GM19467 (cell line): ENCODE measurements around the gene TAF1.
A peak's percentile ranks its signal among the peaks of the same experiment; 100 is the strongest.
"Not testable (repeated sequence)": the region's sequence is repeated elsewhere in the genome, so short reads cannot be mapped to it uniquely, and the experiment has no call there.

Source experiments
- ATAC-seq: cut with Tn5 transposase; IDR thresholded peaks from one replicate; pipeline ENCODE4 v1.9.1; 2021; ENCODE audit warnings: mild to moderate bottlenecking, moderate library complexity; ENCODE audit not compliant: unreplicated experiment

Gene TAF1, protein sequence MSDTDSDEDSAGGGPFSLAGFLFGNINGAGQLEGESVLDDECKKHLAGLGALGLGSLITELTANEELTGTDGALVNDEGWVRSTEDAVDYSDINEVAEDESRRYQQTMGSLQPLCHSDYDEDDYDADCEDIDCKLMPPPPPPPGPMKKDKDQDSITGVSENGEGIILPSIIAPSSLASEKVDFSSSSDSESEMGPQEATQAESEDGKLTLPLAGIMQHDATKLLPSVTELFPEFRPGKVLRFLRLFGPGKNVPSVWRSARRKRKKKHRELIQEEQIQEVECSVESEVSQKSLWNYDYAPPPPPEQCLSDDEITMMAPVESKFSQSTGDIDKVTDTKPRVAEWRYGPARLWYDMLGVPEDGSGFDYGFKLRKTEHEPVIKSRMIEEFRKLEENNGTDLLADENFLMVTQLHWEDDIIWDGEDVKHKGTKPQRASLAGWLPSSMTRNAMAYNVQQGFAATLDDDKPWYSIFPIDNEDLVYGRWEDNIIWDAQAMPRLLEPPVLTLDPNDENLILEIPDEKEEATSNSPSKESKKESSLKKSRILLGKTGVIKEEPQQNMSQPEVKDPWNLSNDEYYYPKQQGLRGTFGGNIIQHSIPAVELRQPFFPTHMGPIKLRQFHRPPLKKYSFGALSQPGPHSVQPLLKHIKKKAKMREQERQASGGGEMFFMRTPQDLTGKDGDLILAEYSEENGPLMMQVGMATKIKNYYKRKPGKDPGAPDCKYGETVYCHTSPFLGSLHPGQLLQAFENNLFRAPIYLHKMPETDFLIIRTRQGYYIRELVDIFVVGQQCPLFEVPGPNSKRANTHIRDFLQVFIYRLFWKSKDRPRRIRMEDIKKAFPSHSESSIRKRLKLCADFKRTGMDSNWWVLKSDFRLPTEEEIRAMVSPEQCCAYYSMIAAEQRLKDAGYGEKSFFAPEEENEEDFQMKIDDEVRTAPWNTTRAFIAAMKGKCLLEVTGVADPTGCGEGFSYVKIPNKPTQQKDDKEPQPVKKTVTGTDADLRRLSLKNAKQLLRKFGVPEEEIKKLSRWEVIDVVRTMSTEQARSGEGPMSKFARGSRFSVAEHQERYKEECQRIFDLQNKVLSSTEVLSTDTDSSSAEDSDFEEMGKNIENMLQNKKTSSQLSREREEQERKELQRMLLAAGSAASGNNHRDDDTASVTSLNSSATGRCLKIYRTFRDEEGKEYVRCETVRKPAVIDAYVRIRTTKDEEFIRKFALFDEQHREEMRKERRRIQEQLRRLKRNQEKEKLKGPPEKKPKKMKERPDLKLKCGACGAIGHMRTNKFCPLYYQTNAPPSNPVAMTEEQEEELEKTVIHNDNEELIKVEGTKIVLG (N-terminal part only)

DNA sequence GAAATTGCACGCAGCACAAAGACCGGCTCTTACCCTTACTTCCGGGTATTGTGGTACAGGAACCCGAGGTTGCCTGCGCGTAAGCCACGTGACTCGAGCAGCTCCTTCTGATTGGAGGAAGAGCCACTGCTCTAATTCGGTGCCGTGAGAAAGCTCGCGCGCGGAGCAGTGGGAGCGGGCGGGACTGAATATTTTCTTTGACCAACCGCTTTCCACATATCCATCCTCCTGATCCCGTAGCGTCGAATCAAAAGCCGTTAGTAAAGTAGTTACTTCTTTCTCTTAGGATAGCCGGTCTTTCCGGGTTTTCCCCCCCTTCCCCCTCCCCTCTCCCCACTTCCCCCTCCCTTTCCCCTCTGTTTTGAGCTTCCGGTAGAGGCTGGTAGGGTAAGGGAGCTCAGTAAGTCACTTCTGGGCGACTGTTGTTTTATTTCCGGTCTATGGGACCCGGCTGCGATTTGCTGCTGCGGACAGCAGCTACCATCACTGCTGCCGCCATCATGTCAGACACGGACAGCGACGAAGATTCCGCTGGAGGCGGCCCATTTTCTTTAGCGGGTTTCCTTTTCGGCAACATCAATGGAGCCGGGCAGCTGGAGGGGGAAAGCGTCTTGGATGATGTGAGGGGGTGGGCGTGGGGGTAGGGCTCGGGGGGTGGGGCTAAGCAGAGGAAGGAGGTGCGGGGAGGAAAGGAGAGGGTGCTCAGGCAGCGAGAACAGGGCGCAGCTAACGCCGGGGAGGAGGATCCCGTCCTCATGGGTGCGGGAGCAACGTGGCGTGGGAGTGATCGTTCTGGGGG is at the start of gene TAF1:
TSS of gene TAF1 (plus strand) at position 483 of the 799 bp plus-strand sequence. CDS start at position 501, 18 bp downstream.
- peak; percentile 83 for ATAC-seq

DNA sequence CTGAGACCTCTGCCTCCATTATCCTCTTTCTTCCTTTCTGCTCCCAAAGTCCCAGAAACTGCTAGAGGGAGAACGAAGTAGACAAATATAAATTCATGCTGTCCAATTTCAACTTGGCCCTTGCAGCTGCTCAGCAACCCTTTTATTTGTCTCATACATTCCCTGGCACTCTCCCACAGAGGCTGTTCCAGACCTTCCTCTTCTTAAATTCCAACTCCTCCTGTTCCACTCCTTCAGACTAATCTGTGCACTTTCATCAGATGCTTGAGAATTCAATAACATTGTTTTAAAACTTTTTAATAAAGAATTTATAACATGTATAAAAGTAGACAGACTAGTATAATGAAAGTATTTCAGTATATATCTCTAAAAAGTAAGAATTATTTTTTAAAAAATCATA is 49.2 kb upstream of the TAF1 start:
- ATAC-seq, result not testable (repeated sequence)

DNA sequence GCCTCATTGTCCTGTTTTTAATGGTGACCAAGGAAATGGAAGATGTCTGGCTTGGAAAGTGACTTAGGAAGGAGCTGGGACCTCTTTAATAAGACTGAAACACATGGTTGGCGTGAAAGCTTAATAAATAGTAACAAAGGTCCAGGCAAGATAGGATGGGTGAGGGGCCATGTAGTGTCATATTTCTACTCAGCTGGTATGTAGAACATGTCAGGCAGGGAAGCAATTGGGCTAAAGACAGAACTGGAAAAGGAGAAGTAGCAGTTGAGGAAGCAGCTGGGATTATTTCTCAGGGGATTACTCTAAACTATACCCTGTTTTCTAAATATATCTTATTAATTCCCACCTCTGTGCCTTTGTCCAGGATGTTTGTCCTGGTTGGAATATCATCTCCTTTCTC is 46.0 kb upstream of the TAF1 start:
- no peak for ATAC-seq

DNA sequence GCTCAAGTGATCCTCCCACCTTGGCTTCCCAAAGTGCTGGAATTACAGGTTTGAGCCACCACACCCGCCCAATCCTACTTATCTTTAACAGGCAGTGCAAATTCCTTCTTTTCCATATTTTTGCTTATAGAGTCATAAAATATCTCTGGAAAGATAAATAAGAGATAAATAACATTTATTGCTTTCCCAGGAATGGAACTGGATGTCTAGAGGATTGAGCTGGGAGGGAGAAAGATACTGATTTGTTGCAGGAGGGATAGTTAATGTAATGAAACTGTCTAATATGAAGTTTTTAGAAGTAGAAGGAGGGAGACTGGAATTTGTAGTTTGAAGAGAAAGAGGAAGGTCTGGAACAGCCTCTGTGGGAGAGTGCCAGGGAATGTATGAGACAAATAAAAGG is 44.4 kb upstream of the TAF1 start:
- no peak for ATAC-seq

DNA sequence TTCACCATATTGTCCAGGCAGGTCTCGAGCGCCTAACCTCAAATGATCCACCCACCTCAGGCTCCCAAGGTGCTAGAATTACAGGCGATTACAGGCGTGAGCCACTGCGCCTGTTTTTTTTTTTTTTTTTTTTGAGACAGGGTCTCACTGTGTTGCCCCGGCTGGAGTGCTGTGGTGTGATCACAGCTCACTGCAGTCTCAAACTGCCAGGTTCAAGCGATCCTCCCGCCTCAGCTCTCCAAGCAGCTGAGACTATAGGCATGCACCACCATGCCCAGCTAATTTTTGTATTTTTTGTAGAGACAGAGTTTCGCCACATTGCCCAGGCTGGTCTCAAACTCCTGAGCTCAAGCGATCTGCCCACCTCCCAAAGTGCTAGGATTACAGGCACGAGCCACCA is 41.7 kb upstream of the TAF1 start:
- ATAC-seq, result not testable (repeated sequence)

DNA sequence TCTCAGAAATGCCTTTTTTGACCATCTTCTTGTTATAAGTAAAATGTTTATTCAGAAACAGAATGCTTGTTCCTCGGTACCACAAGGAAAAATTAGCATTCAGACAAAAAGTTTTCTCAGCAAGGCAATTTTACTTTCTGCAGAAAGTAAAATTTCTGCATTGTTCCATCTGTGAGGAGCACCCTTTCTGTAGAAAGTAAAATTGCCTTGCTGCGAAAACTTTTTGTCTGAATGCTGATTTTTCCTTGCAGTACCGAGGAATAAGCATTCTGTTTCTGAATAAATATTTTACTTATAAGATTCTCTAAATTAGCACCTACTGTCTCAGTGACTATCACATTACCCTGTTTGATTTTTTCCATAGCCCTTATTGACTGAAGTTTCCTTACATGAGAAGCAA is 39.8 kb upstream of the TAF1 start:
- no peak for ATAC-seq

DNA sequence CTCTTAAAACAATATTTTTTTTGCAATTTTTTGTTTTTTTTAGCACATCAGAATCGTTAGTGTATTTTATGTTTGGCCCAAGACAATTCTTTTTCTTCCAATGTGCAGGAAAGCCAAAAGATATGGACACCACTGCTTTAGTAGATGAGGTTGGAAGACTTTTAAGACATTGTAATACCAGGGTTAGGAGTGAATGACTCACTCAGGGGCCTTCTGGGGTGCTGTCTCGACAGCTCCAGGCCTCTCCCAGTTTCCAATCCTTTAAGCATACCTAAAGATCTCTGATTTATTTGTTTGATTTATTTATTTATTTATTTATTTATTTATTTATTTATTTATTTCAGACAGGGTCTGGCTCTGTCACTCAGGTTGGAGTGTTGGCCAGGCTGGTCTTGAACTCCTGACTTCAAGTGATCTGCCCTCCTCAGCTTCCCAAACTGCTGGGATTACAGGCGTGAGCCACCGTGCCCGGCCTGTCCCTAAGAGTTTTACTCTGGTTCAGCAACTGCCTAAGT is 16.9 kb upstream of the TAF1 start:
- ATAC-seq, result not testable (repeated sequence)

DNA sequence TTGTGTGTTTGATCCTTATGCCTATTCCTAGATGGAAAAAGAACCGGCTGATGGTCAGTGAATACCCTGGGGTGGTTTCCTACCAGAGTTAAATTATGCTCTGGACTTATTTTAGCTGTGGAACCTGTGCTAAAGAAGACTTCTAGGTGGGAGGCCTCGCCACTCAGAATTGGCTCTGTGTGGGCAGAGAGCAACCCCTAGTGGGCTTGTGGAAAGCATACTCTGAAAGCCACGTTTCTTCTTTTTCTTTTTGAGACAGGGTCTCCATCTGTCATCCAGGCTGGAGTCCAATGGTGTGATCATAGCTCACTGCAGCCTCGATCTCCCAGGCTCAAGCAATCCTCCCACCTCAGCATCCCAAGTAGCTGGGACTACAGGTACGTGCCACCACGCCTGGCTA is 16.3 kb upstream of the TAF1 start:
- not testable (repeated sequence) for ATAC-seq

DNA sequence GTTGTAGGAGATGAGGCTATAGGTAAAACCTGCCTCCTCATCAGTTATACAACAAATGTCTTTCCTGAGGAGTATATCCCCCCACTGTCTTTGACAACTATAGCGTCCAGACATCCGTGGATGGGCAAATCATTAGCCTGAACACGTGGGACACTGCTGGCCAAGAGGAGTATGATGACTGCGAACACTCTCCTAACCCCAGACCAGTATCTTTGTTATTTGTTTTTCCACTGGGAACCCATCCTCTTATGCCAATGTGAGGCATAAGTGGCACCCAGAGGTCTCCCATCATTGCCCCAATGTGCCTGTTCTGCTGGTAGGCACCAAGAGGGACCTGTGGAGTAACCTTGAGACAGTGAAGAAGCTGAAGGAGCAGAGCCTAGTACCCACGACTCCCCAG is 13.7 kb upstream of the TAF1 start:
- ATAC-seq, result not testable (repeated sequence)

DNA sequence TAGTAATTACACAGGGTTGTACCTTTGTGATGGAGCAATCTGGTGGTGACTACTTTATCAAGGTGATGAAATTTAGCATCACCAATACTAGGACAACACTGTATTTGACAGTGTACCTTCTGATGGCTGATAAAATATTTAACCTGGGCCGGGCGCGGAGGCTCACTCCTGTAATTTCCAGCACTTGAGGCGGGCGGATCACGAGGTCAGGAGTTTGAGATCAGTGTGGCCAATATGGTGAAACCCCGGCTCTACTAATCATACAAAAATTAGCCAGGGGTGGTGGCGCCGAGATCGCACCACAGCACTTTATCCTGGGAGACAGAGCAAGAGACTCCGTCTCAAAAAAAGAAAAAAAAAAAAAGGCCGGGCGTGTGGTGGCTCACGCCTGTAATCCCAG is 1.9 kb upstream of the TAF1 start:
- ATAC-seq, result no peak

DNA sequence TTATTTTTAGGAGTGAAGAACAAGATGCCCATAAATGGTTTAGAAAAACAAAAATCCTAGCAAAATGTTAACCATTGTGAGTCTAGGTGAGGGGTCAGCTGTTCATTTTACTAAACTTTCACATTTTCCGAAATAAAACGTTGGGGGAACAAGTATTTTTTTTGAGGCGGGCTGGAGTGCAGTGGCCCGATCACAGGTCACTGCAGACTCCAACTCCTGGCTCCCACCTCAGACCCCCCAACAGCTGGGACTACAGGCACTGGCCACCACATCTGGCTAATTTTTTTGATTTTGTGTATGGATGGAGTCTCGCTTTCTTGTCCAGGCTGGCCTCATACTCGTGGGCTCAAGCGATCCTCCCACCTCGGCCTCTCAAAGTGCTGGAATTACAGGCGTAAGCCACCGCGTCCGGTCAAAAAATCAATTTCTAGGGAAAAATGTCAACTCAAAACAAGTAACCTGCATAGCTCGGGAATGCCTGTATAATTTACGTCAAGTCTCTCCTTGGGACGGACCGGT is 742 bp upstream of the TAF1 start:
- peak; percentile 10 for ATAC-seq

DNA sequence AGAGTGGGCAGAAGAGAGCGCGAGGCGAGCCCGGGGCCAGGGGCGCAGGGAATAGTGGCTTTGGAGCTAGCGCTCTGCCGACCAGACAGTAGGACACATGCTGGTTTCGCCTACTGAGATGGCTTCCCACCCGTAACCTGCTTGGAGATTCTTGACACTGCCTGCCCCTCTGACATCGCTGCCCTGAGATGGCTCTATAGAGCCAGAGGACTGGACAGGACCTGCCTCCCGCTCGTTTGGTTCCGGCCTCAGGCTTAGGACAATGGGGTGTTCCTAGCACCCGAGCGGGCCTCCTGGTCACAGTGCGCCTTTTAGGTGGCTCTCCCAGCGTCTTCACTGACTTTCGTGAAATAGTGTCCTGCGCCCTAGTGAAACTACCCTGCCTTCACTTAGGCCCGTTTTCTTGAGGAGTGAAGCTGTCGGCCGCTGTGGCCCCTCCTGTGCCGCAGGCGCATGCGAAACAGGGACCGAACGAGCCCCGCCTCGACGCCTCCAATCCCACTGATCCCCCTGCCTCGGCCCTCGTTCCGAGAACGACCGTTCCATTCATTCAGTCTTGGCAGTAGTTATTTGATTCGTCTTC is 608 bp downstream of the TAF1 start:
- ATAC-seq, result peak; percentile 19

DNA sequence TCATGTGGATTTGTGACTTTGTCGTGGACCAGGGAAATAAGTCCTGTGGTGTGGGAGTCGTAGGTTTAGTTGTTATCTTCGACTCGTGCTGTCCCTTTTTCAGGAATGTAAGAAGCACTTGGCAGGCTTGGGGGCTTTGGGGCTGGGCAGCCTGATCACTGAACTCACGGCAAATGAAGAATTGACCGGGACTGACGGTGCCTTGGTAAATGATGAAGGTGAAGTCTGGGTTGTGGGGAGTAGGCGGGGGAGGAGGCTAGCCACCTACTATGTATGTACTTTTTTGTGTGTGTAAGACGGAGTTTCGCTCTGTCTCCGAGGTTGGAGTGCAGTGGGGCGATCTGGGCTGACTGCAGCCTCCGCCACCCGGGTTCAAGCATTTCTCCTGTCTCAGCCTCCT is 1.2 kb downstream of the TAF1 start:
- no peak for ATAC-seq

DNA sequence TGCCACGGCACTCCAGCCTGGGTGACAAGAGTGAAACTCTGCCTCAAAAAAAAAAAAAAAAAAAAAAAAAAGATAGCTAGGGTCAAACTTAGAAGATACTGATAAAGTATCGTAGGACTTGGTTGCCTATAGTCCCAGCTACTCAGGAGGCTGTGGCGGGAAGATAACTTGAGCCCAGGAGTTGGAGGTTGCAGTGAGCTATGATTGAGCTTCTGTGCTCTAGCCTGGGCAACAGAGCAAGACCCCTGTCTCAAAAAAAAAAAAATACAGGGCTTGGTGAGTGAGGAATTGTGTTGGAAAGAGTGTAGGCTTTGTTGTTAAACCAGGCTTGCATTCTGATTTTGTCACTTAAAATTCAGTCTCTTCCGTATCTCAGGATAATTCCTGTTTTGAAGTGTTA is 6.2 kb downstream of the TAF1 start:
- no peak for ATAC-seq

DNA sequence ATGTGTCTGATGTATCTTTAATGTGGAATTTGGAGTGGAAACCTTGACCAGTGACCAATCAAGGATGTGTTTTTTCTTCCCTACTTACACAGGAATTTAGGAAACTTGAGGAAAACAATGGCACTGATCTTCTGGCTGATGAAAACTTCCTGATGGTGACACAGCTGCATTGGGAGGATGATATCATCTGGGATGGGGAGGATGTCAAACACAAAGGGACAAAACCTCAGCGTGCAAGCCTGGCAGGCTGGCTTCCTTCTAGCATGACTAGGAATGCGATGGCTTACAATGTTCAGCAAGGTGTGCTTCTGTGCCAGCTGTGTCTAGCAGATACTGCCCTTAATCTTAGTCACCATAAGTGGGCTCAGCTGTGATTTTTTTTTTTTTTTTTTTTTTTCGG is 12.6 kb downstream of the TAF1 start:
- no peak for ATAC-seq

DNA sequence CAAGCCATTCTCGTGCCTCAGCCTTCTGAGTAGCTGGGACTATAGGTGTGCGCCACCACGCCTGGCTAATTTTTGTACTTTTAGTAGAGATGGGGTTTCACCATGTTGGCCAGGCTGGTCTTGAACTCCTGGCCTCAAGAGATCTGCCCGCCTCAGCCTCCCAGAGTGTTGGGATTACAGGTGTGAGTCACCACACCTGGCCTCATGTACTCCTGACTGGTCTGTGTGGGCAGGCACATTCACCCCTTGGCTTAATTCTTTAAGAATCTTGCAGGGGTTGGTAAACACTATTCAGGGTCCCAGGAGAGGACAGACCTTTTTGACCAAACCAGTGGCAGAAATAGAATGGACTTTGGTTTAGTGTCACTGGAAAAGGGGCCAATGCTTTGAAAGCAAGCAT is 25.6 kb downstream of the TAF1 start:
- ATAC-seq, result not testable (repeated sequence)

DNA sequence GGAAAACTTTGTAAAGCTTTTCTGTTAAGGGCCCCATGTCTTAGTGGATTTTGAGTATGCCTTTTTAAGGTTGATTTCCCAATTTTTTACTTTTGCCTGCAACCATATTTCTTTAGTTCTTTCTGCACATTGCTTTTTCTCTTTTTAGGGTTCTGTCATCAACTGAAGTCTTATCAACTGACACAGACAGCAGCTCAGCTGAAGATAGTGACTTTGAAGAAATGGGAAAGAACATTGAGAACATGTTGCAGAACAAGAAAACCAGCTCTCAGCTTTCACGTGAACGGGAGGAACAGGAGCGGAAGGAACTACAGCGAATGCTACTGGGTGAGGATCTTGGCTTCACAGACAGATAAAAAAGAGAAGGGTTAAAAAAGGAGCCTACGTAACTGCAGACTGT is 27.8 kb downstream of the TAF1 start:
- ATAC-seq, result no peak

DNA sequence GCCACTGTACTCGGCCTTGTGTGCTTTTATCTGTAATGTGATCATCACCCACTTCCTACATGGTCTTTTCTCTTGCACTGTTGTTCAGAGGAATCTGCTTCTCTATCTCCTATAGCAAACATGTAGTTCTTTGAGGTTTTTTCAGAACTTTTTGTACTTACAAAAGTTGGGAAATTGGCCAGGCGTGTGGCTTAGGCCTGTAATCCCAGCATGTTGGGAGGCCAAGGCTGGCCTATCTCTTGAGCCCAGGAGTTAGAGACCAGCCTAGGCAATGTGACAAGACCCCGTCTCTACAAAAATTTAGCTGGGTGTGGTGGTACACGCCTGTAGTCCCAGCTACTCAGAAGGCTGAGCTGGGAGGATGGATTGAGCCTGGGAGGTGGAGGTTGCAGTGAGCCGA is 30.4 kb downstream of the TAF1 start:
- no peak for ATAC-seq

DNA sequence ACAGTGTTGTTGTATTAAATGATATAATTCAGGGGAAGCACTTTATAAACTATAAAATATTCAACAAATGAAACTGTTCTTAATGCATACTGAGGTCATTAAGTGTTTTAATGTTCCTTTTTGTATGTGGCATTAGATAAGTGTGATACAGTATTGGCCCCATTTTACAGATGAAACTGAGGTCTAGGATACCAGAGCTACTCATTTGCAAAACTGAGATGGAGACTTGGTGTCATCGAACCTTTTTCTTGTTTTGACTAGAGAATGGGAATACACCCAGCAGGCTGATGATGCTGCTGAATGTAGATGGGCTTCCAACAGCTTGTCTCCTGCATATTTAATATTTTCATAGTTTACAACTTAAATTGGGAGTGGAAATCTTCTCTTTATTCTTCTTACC is 34.6 kb downstream of the TAF1 start:
- no peak for ATAC-seq
